NB4 (cell line): ENCODE measurements around the gene GLS2.

Experiments
- DNase-seq: peaks from one replicate; pipeline ENCODE4 v3.0.0; 2010; ENCODE audit warnings: low read depth
- H3K4me3 ChIP-seq: one replicate; pipeline ENCODE4 v1.5.1; 2011; ENCODE audit warnings: mild to moderate bottlenecking, low read depth, low read length, moderate library complexity
- MAX ChIP-seq: IDR thresholded peaks from 2 replicates; pipeline ENCODE4 v1.6.1; 2011; ENCODE audit warnings: low read depth, low read length
- MYC ChIP-seq: IDR thresholded peaks from 2 replicates; pipeline ENCODE4 v1.6.1; 2011; ENCODE audit warnings: low read depth, low read length
- POLR2A ChIP-seq: IDR thresholded peaks from 2 replicates; pipeline ENCODE4 v1.6.1; 2011; ENCODE audit warnings: mild to moderate bottlenecking; ENCODE audit not compliant: insufficient read length; ENCODE audit errors: extremely low read depth
- TF ChIP-seq, protein P1 (sequence below): IDR thresholded peaks from one replicate; pipeline ENCODE4 v1.5.1; 2012; ENCODE audit warnings: low read depth, low read length

GLS2 gene

DNA sequence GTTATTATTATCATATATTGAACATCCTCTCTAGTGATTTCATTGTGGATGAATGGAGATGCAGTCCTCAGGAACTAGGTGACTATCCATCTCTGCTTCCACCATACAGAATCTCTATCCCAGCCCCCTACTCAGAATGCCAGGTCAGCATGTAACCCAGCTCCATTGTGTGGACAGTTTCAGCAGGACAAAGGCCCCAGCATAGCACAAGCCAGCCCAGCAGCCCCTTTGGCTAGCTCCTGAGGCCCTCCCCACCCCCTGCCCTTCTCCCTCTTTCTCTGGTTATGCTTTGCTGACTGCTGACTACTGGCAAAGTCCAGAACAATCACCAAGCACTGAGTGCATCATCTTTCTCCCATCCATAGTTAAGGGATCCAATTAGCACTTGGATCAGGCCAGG lies 25.4 kb downstream of the GLS2 start:
- H3K4me3 ChIP-seq: no peak overlapping the region

GRCh38 chr12:56461235-56462159 lies 26.5 kb downstream of the GLS2 start:
- H3K4me3 ChIP-seq: no peak overlapping the region
- no peak for DNase-seq

More for the DNA sequence above, 25.4 kb downstream of the GLS2 start:
- no peak for DNase-seq
- TF ChIP-seq MYC (no peak), POLR2A (no peak)
- TF ChIP-seq, protein P1, sequence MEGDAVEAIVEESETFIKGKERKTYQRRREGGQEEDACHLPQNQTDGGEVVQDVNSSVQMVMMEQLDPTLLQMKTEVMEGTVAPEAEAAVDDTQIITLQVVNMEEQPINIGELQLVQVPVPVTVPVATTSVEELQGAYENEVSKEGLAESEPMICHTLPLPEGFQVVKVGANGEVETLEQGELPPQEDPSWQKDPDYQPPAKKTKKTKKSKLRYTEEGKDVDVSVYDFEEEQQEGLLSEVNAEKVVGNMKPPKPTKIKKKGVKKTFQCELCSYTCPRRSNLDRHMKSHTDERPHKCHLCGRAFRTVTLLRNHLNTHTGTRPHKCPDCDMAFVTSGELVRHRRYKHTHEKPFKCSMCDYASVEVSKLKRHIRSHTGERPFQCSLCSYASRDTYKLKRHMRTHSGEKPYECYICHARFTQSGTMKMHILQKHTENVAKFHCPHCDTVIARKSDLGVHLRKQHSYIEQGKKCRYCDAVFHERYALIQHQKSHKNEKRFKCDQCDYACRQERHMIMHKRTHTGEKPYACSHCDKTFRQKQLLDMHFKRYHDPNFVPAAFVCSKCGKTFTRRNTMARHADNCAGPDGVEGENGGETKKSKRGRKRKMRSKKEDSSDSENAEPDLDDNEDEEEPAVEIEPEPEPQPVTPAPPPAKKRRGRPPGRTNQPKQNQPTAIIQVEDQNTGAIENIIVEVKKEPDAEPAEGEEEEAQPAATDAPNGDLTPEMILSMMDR: no peak

DNA sequence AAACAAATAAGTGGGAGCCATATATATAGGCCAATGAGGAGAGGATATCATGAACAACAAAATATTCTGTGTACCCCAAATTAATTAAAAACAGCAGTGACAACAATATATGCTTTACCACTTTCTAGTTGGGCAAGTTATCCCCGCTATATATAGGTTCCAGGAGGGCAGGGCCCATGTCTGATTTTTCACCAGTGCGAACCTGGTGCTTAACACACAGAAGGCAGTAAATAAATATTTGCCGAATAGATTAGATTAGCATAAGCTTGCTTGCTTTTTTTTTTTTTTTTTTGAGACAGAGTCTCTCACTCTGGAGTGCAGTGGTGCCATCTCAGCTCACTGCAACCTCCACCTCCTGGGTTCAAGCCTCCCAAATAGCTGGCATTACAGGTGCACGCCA lies 30.1 kb downstream of the GLS2 start:
- no peak overlapping the region for H3K4me3 ChIP-seq
- no peak for DNase-seq
- TF ChIP-seq MYC (no peak), MAX (no peak), POLR2A (no peak)
- TF ChIP-seq, protein P1: no peak

More at GRCh38 chr12:56461235-56462159, 26.5 kb downstream of the GLS2 start:
- no peak for TF ChIP-seq MAX
- TF ChIP-seq, protein P1: no peak
- no peak for TF ChIP-seq MYC
- TF ChIP-seq POLR2A: no peak

DNA sequence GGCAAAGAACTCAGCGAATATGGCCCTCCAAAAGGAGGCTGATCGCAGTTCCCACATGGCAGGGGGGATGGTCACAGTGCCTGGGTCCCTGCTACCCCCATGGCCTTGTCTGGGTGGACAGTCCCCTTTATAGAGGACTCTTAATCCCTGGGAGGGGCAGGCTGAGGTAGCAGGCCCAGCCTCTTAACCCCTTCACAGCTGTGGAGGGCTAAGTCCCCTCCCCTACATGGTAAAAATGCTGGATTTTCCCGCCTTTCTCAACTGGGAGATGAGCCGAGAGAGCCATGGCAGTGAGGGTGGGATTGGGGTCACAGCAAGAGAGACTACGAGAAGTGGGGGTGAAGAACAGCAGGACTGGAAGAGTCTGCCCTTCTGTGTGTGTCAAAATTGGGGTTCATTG lies 33.4 kb downstream of the GLS2 start, which contains the start of gene MIP:
Gene MIP (minus strand): TSS at position 101 of the 400 bp plus-strand sequence. CDS start 44 bp downstream, at position 57.
- no peak for TF ChIP-seq MAX
- TF ChIP-seq, protein P1: no peak
- no peak for TF ChIP-seq POLR2A
- no peak for TF ChIP-seq MYC
- no peak for DNase-seq

GRCh38 chr12:56451147-56451546 lies 36.8 kb downstream of the GLS2 start:
- no peak overlapping the region for H3K4me3 ChIP-seq
- no peak for DNase-seq
- TF ChIP-seq MYC: no peak

More for the DNA sequence above, 33.4 kb downstream of the GLS2 start, which contains the start of gene MIP:
- H3K4me3 ChIP-seq: no peak within 1 kb of the TSS

DNA sequence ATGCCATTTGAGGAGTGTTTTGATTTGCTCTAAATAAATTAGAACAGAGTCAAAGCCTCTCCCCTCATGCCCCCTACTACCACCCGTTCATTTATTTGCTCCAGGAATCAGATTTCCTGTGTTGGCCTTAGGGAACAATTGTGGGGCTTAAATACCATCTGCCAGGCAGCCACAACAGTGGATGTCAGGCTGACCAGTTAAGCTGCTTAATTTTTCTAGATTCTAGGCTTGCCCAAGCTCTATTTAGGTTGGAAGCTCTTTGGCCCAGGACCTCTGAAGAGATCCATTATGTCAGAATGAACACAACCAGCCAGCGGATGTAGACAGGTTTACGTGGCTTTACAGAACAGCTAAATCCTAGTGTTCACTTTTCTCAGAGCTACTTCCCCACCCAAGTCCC lies 37.7 kb downstream of the GLS2 start:
- no peak for TF ChIP-seq MAX
- TF ChIP-seq MYC: no peak
- no peak for TF ChIP-seq POLR2A
- TF ChIP-seq, protein P1: no peak
- DNase-seq: no peak

More for the DNA sequence above, 37.7 kb downstream of the GLS2 start:
- H3K4me3 ChIP-seq: no peak overlapping the region
